Keratinocyte (primary cell): ENCODE results near the gene CLRN1.

ENCODE experiments used
- CTCF ChIP-seq, 3 experiments: IDR thresholded peaks in 1 of 3; conservative IDR thresholded peaks in 1 of 3; optimal IDR thresholded peaks in 1 of 3; 2 replicates in 2 of 3; 3 replicates in 1 of 3; pipeline versions ENCODE3 to v1.5.1; 2011; ENCODE audit warnings: low read length in 3 of 3, mild to moderate bottlenecking in 3 of 3, moderate library complexity in 2 of 3, control low read depth in 1 of 3, inconsistent platforms in 1 of 3; ENCODE audit not compliant: insufficient read depth in 2 of 3; ENCODE audit errors: extremely low read depth in 1 of 3
- EZH2 ChIP-seq: IDR thresholded peaks from one replicate; pipeline ENCODE4 v1.6.1; 2012; ENCODE audit warnings: inconsistent platforms, mild to moderate bottlenecking, low read length, moderate library complexity

GRCh38 chr3:150898046-150898754 lies 74.3 kb downstream of the CLRN1 start:
- no peak for TF ChIP-seq CTCF (optimal IDR thresholded peaks at IDR 0.05 in 1 of 3, IDR thresholded peaks at IDR 0.05 in 1 of 3, conservative IDR thresholded peaks at IDR 0.05 in 1 of 3; ENCODE audit: extremely low read depth in 1 of 3, insufficient read depth in 2 of 3, low read length in 3 of 3)
- TF ChIP-seq EZH2 = no peak
